Hepatocyte (in vitro differentiated cells): ENCODE data around the gene SPRR3.

Experiments
- EZH2 ChIP-seq: fragments of 200-600 bp; sonication (generic); IDR thresholded peaks from 2 replicates; pipeline ENCODE4 v1.6.1; 2016; ENCODE audit warnings: antibody characterized with exemption, mild to moderate bottlenecking, borderline replicate concordance
- EZH2phosphoT487 ChIP-seq: fragments of 200-600 bp; sonication (generic); IDR thresholded peaks from one replicate; pipeline ENCODE4 v1.6.1; 2018; ENCODE audit warnings: antibody characterized with exemption, mild to moderate bottlenecking, low read depth, moderate library complexity; ENCODE audit not compliant: unreplicated experiment, severe bottlenecking
- TF ChIP-seq, protein P1 (sequence below): fragments of 200-600 bp; sonication (generic); IDR thresholded peaks from 2 replicates; pipeline ENCODE4 v1.5.1; 2016; ENCODE audit warnings: antibody characterized with exemption, mild to moderate bottlenecking; ENCODE audit not compliant: poor library complexity

DNA sequence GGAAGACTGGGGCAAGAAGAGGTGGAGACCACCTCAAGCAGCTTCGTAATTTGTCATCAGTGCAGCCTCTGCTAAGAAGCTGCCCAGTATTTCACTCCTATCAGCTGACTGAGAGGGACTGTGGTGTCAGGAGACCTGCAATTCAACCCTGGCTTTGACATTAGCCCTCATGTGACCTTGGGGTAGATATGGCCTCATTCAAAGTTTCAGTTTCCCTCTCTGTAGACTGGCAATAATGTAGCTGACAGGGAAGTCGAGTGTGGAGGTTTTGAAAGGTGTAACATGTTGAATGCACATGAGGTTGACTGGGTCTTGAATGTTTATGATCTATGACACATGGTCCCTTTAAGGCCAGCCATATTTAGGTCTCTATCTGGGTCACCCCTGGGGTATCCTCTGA, 33.3 kb upstream of the SPRR3 start:
- TF ChIP-seq EZH2phosphoT487 (no peak), EZH2 (no peak)
- TF ChIP-seq, protein P1, sequence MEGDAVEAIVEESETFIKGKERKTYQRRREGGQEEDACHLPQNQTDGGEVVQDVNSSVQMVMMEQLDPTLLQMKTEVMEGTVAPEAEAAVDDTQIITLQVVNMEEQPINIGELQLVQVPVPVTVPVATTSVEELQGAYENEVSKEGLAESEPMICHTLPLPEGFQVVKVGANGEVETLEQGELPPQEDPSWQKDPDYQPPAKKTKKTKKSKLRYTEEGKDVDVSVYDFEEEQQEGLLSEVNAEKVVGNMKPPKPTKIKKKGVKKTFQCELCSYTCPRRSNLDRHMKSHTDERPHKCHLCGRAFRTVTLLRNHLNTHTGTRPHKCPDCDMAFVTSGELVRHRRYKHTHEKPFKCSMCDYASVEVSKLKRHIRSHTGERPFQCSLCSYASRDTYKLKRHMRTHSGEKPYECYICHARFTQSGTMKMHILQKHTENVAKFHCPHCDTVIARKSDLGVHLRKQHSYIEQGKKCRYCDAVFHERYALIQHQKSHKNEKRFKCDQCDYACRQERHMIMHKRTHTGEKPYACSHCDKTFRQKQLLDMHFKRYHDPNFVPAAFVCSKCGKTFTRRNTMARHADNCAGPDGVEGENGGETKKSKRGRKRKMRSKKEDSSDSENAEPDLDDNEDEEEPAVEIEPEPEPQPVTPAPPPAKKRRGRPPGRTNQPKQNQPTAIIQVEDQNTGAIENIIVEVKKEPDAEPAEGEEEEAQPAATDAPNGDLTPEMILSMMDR = no peak
